SH-SY5Y (cell line): ENCODE results near the gene PLXDC2.

Experiments used
- GATA2 ChIP-seq: IDR thresholded peaks from 2 replicates; pipeline ENCODE4 v1.6.1; 2011; ENCODE audit warnings: mild to moderate bottlenecking, low read depth, low read length
- GATA3 ChIP-seq: IDR thresholded peaks from 2 replicates; pipeline ENCODE4 v1.6.1; 2011; ENCODE audit warnings: low read depth, mild to moderate bottlenecking, low read length, moderate library complexity

- TF ChIP-seq GATA2, result no peak
- no peak for TF ChIP-seq GATA3
Measured at GRCh38 chr10:19964625-19965024, 148.4 kb downstream of the PLXDC2 start.
